ENCODE results near the gene SNRPA. TPM values are rescaled to one million over a fixed set of nuclear protein-coding genes. Genes with fewer than 3 reads are reported as not detected.

SNRPA gene
- total RNA-seq, 4 donors from 2014 or later, result 12.8 to 70.2 (median 19.0) TPM

- DNase-seq, result no peak
- Histone ChIP-seq H3K4me3 (peak overlapping the region; percentile 82 to 95), H3K4me1 (peaks cover 5 to 38% of the 10 kb centered on the region in 2 donors), H3K27ac (peak overlapping the region; percentile 94 to 97), H3K36me3 (no peaks in the 10 kb centered on the region), H3K9me3 (no peaks in the 10 kb centered on the region), H3K27me3 (no peaks in the 10 kb centered on the region)
- TF ChIP-seq POLR2A (IDR thresholded peaks at IDR 0.05), result no peak
- TF ChIP-seq, protein P1, sequence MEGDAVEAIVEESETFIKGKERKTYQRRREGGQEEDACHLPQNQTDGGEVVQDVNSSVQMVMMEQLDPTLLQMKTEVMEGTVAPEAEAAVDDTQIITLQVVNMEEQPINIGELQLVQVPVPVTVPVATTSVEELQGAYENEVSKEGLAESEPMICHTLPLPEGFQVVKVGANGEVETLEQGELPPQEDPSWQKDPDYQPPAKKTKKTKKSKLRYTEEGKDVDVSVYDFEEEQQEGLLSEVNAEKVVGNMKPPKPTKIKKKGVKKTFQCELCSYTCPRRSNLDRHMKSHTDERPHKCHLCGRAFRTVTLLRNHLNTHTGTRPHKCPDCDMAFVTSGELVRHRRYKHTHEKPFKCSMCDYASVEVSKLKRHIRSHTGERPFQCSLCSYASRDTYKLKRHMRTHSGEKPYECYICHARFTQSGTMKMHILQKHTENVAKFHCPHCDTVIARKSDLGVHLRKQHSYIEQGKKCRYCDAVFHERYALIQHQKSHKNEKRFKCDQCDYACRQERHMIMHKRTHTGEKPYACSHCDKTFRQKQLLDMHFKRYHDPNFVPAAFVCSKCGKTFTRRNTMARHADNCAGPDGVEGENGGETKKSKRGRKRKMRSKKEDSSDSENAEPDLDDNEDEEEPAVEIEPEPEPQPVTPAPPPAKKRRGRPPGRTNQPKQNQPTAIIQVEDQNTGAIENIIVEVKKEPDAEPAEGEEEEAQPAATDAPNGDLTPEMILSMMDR (IDR thresholded peaks at IDR 0.05), result no peak
- intact Hi-C loops (cut with DNase I; ENCODE audit: low total_unique reads), result no loop called here
These were observed 49.5 kb downstream of the SNRPA start for GRCh38 chr19:40800339-40800996.

DNA sequence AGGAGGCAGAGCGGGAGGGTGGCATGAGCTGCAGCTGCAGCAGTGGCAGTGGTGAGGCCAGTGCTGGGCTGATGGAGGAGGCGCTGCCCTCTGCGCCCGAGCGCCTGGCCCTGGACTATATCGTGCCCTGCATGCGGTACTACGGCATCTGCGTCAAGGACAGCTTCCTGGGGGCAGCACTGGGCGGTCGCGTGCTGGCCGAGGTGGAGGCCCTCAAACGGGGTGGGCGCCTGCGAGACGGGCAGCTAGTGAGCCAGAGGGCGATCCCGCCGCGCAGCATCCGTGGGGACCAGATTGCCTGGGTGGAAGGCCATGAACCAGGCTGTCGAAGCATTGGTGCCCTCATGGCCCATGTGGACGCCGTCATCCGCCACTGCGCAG, 50.0 kb downstream of the SNRPA start:
- Histone ChIP-seq H3K36me3 (no peaks in the 10 kb centered on the region), H3K27me3 (no peaks in the 10 kb centered on the region), H3K9me3 (no peaks in the 10 kb centered on the region), H3K4me3 (peak overlapping the region in 1 of 2 donors; percentile 82), H3K27ac (peak overlapping the region; percentile 94 to 97), H3K4me1 (peaks cover 5 to 38% of the 10 kb centered on the region in 2 donors)
- TF ChIP-seq, protein P1 (IDR thresholded peaks at IDR 0.05), result no peak
- TF ChIP-seq POLR2A (IDR thresholded peaks at IDR 0.05), result no peak
- intact Hi-C loops (cut with DNase I; ENCODE audit: low total_unique reads), result no loop called here
- DNase-seq, result no peak

- intact Hi-C loops (cut with DNase I; ENCODE audit: low total_unique reads), result no loop called here
- Histone ChIP-seq H3K27me3 (no peaks in the 10 kb centered on the region), H3K36me3 (no peaks in the 10 kb centered on the region), H3K4me1 (peaks cover 8 to 42% of the 10 kb centered on the region in 2 donors), H3K9me3 (no peaks in the 10 kb centered on the region), H3K4me3 (peak overlapping the region in 1 of 2 donors; percentile 82), H3K27ac (peak overlapping the region; percentile 94 to 97)
- no peak for DNase-seq
- TF ChIP-seq, protein P1 (IDR thresholded peaks at IDR 0.05), result no peak
- no peak for TF ChIP-seq POLR2A (IDR thresholded peaks at IDR 0.05)
These were observed 50.7 kb downstream of the SNRPA start for GRCh38 chr19:40801426-40802299.

DNA sequence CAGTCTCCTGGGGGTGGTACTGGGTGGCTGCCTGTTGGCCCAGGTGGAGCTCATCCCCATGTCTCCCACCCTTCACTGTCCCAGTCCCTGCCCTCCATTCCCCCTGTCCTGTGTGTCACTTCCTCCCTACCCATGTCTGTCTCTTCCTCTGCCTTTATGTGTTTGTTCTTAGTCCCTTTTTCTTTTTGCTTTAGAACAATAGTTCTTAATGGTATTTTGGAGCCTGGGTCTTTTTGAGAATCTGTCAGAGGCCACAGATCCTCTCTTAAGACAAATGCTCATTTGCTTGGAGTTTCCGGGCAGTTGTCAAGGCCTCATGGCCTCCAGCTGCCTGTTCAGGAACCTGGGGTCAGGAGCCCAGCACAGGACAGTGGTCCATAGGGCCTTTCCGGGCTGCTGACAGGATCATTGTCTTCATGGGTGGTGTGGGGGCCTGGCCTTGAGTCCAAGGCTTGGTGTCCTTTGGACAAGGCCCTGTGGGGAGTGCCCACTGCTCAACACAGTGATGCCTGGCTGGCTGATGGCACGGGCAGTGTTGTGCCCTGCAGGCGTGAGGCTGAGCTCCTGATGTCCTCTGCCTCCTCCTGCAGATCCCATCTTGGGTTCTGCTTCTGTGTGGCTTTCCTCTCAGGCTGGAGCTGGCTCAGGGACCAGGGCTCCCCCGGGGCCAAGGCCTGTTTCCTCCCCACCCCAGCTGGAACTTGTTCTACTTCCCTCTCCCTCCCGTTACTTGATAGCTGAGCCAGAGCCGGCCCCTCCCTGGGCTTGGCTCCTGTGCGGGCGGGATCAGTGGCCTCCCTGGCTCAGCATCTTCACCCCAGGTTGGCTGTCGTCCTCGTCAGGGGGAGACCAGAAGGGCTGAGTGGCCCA, 51.5 kb downstream of the SNRPA start:
- intact Hi-C loops (cut with DNase I; ENCODE audit: low total_unique reads), result no loop called here
- Histone ChIP-seq H3K9me3 (no peaks in the 10 kb centered on the region), H3K27me3 (no peaks in the 10 kb centered on the region), H3K4me1 (peaks cover 8 to 42% of the 10 kb centered on the region in 2 donors), H3K27ac (peak overlapping the region; percentile 94 to 97), H3K36me3 (no peaks in the 10 kb centered on the region), H3K4me3 (peak overlapping the region in 1 of 2 donors; percentile 10)
- peak; percentile 65 to 73 for DNase-seq
- TF ChIP-seq, protein P1 (IDR thresholded peaks at IDR 0.05), result no peak
- TF ChIP-seq POLR2A (IDR thresholded peaks at IDR 0.05), result no peak

Measured in uterus (tissue), 4 donors.